GM12891 (cell line): ENCODE data around the gene TFPI.

Experiments
- PAX5 ChIP-seq: IDR thresholded peaks from 2 replicates; pipeline ENCODE4 v1.6.1; 2011; ENCODE audit warnings: low read length, moderate library complexity, mild to moderate bottlenecking; ENCODE audit not compliant: insufficient read depth, severe bottlenecking
- POLR2A ChIP-seq: IDR thresholded peaks from 2 replicates; pipeline ENCODE4 v1.6.1; 2011; ENCODE audit warnings: low read depth, low read length, control low read depth
- POLR2AphosphoS5 ChIP-seq: IDR thresholded peaks from 2 replicates; pipeline ENCODE4 v1.6.1; 2011; ENCODE audit warnings: low read depth, low read length, control low read depth
- POU2F2 ChIP-seq: IDR thresholded peaks from 2 replicates; pipeline ENCODE4 v1.6.1; 2011; ENCODE audit warnings: low read depth, mild to moderate bottlenecking, control low read depth, low read length, moderate library complexity
- TAF1 ChIP-seq: IDR thresholded peaks from 2 replicates; pipeline ENCODE4 v1.6.1; 2011; ENCODE audit warnings: low read depth, low read length, control low read depth

GRCh38 chr2:187447336-187447735 is 106.9 kb downstream of the TFPI start:
- TF ChIP-seq POLR2AphosphoS5 (no peak), POLR2A (no peak), POU2F2 (no peak), TAF1 (no peak), PAX5 (no peak)
